K562 (cell line): ENCODE data around the gene ZNF618. TPM values are rescaled to one million over a fixed set of nuclear protein-coding genes. Genes with fewer than 3 reads are reported as not detected.

Experiments used
- BCOR ChIP-seq: fragments of 450-650 bp; IDR thresholded peaks from 2 replicates; pipeline ENCODE4 v1.6.1; 2016
- CHCHD3 ChIP-seq: fragments of 250-450 bp; sonication (Bioruptor Pico); IDR thresholded peaks from 2 replicates; pipeline ENCODE4 v2.1.2; 2022; ENCODE audit warnings: mild to moderate bottlenecking
- GTF2E2 ChIP-seq: fragments of 200-800 bp; sonication (Bioruptor generic); IDR thresholded peaks from 2 replicates; pipeline ENCODE4 v1.6.1; 2016; ENCODE audit warnings: missing genetic modification characterization, missing compliant biosample characterization
- KAT8 ChIP-seq: fragments of 450-650 bp; IDR thresholded peaks from 2 replicates; pipeline ENCODE4 v1.6.1; 2016; ENCODE audit warnings: low read depth, mild to moderate bottlenecking
- L3MBTL2 ChIP-seq: fragments of 450-650 bp; IDR thresholded peaks from 2 replicates; pipeline ENCODE4 v1.6.1; 2016; ENCODE audit warnings: mild to moderate bottlenecking, moderate library complexity
- MITF ChIP-seq: IDR thresholded peaks from 2 replicates; pipeline ENCODE4 v1.6.1; 2014; ENCODE audit warnings: antibody characterized with exemption
- NCOR1 ChIP-seq: fragments of 450-650 bp; IDR thresholded peaks from 2 replicates; pipeline ENCODE4 v1.6.1; 2016; ENCODE audit warnings: mild to moderate bottlenecking, moderate library complexity
- POLR2AphosphoS2 ChIP-seq: IDR thresholded peaks from 2 replicates; pipeline ENCODE4 v1.6.1; 2012; ENCODE audit warnings: low read length, improper control_type of control experiment
- POLR2H ChIP-seq: IDR thresholded peaks from 2 replicates; pipeline ENCODE4 v1.6.1; 2016; ENCODE audit warnings: missing genetic modification characterization, low read depth, mild to moderate bottlenecking, control low read depth, missing compliant biosample characterization, moderate library complexity
- RBM14 ChIP-seq: fragments of 200-400 bp; formaldehyde crosslinking; IDR thresholded peaks from 2 replicates; pipeline ENCODE4 v1.6.1; 2018; ENCODE audit warnings: low read depth, mild to moderate bottlenecking, low read length, moderate library complexity, borderline replicate concordance; ENCODE audit not compliant: insufficient read depth
- SMAD1 ChIP-seq: fragments of 150-350 bp; IDR thresholded peaks from 2 replicates; pipeline ENCODE4 v1.6.1; 2014; ENCODE audit warnings: low read length, low read depth; ENCODE audit not compliant: partially characterized antibody
- SP2 ChIP-seq: IDR thresholded peaks from 2 replicates; pipeline ENCODE4 v1.6.1; 2011; ENCODE audit warnings: mild to moderate bottlenecking, low read depth, low read length, moderate library complexity; ENCODE audit not compliant: poor library complexity, severe bottlenecking; ENCODE audit errors: extremely low read depth
- TAL1 ChIP-seq: fragments of 450-650 bp; IDR thresholded peaks from 2 replicates; pipeline ENCODE4 v1.6.1; 2016; ENCODE audit warnings: mild to moderate bottlenecking
- TCF15 ChIP-seq: fragments of 250-450 bp; sonication (Bioruptor Pico); IDR thresholded peaks from 2 replicates; pipeline ENCODE4 v1.8.0; 2022; ENCODE audit warnings: moderate library complexity, mild to moderate bottlenecking, inconsistent platforms
- TCF7L2 ChIP-seq: fragments of 150-350 bp; IDR thresholded peaks from 2 replicates; pipeline ENCODE4 v1.6.1; 2016; ENCODE audit warnings: low read depth, mild to moderate bottlenecking, low read length, moderate library complexity
- TEAD4 ChIP-seq, 2 experiments: sonication (generic) in 1 of 2; formaldehyde crosslinking in 1 of 2; IDR thresholded peaks; 2 replicates each; pipeline versions ENCODE4 v1.6.1 to v1.8.0; 2012 to 2022; ENCODE audit warnings: borderline replicate concordance in 1 of 2, inconsistent platforms in 1 of 2, low read length in 1 of 2, mild to moderate bottlenecking in 1 of 2, missing genetic modification reagents in 1 of 2
- TGIF2 ChIP-seq: sonication (generic); formaldehyde crosslinking; IDR thresholded peaks from 2 replicates; pipeline ENCODE4 v1.8.1; 2022; ENCODE audit warnings: mild to moderate bottlenecking, missing genetic modification reagents, moderate library complexity
- ZEB2 ChIP-seq: fragments of 450-650 bp; IDR thresholded peaks from 2 replicates; pipeline ENCODE4 v1.6.1; 2016
- ZKSCAN8 ChIP-seq: fragments of 200-800 bp; sonication (Bioruptor generic); IDR thresholded peaks from 2 replicates; pipeline ENCODE4 v1.6.1; 2016; ENCODE audit warnings: missing genetic modification characterization, missing compliant biosample characterization
- ZNF699 ChIP-seq: fragments of 250-450 bp; sonication (Bioruptor Pico); IDR thresholded peaks from 2 replicates; pipeline ENCODE4 v1.8.0; 2021; ENCODE audit warnings: mild to moderate bottlenecking, moderate library complexity; ENCODE audit not compliant: insufficient replicate concordance
- polyA plus RNA-seq, 8 experiments: library from polyadenylated mRNA; depleted of rRNA in 4 of 8; stranded (reverse) in 5 of 8; unstranded in 3 of 8; fragments of >200 nt; fragmentation: Nextera tagmentation in 2 of 8; fragmentation: Illumina TruSeq in 1 of 8; extraction: Ambion mirVana in 2 of 8; extraction: Trizol in 1 of 8; gene quantifications; 2 replicates each; pipeline versions ENCODE4 v1.2.1 to v1.2.3, GENCODE V29; 2011 to 2014; ENCODE audit warnings: inconsistent platforms in 1 of 8, missing spikeins in 1 of 8
- total RNA-seq, 7 experiments: library from RNA; depleted of rRNA in 6 of 7; stranded (reverse); fragments of >200 nt in 6 of 7; fragmentation: Illumina TruSeq in 2 of 7; extraction: Trizol in 2 of 7; gene quantifications; 2 replicates each; pipeline versions ENCODE4 v1.2.1 to v1.2.3, GENCODE V29; 2011 to 2021; ENCODE audit warnings: low replicate concordance in 1 of 7
- TF ChIP-seq, protein P1 (sequence below): fragments of 450-650 bp; IDR thresholded peaks from 2 replicates; pipeline ENCODE4 v1.6.1; 2017; ENCODE audit warnings: mild to moderate bottlenecking, moderate library complexity
- TF ChIP-seq, protein P2 (sequence below), 2 experiments: fragments of 450-650 bp in 1 of 2; sonication (generic) in 1 of 2; formaldehyde crosslinking in 1 of 2; IDR thresholded peaks in 1 of 2; conservative IDR thresholded peaks in 1 of 2; 2 replicates each; pipeline versions ENCODE4 v1.6.1 to v1.8.1; 2016 to 2023; ENCODE audit warnings: mild to moderate bottlenecking in 2 of 2, moderate library complexity in 2 of 2, inconsistent platforms in 1 of 2, missing genetic modification reagents in 1 of 2

The ZNF618 gene
- total and polyA plus RNA-seq, 9 of the 15 experiments (the other 6 are each of a cell fraction or from before 2014, with no cell fraction given) = 0.08 to 13.7 (median 3.4) TPM

- TF ChIP-seq TCF15 (CRISPR knock-in tag) = no peak
- no peak for TF ChIP-seq SMAD1
- TF ChIP-seq BCOR = no peak
- TF ChIP-seq SP2 = no peak
- TF ChIP-seq MITF = no peak
- TF ChIP-seq, protein P1, sequence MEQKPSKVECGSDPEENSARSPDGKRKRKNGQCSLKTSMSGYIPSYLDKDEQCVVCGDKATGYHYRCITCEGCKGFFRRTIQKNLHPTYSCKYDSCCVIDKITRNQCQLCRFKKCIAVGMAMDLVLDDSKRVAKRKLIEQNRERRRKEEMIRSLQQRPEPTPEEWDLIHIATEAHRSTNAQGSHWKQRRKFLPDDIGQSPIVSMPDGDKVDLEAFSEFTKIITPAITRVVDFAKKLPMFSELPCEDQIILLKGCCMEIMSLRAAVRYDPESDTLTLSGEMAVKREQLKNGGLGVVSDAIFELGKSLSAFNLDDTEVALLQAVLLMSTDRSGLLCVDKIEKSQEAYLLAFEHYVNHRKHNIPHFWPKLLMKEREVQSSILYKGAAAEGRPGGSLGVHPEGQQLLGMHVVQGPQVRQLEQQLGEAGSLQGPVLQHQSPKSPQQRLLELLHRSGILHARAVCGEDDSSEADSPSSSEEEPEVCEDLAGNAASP = no peak
- TF ChIP-seq TEAD4 (IDR thresholded peaks at IDR 0.05; ENCODE audit: low read length) = 0 out of 2 replicates have a peak, but pooled peaks have one; percentile 14
- TF ChIP-seq TEAD4 (CRISPR knock-in tag; IDR thresholded peaks at IDR 0.05; ENCODE audit: borderline replicate concordance) = no peak
- no peak for TF ChIP-seq CHCHD3
- no peak for TF ChIP-seq TAL1
- TF ChIP-seq ZEB2 = no peak
- TF ChIP-seq L3MBTL2 = no peak
- TF ChIP-seq RBM14 = no peak
- no peak for TF ChIP-seq GTF2E2
- TF ChIP-seq TCF7L2 = no peak
- TF ChIP-seq ZKSCAN8 = no peak
- no peak for TF ChIP-seq KAT8
- TF ChIP-seq ZNF699 (CRISPR knock-in tag) = no peak
- TF ChIP-seq TGIF2 (CRISPR knock-in tag) = no peak
- TF ChIP-seq POLR2H (tag) = no peak
- TF ChIP-seq, protein P2, sequence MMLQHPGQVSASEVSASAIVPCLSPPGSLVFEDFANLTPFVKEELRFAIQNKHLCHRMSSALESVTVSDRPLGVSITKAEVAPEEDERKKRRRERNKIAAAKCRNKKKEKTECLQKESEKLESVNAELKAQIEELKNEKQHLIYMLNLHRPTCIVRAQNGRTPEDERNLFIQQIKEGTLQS (IDR thresholded peaks at IDR 0.05) = no peak
- TF ChIP-seq, protein P2 (CRISPR knock-in tag; conservative IDR thresholded peaks at IDR 0.05) = no peak
- TF ChIP-seq NCOR1 = no peak
- TF ChIP-seq POLR2AphosphoS2 = no peak
These were observed at the start of gene ZNF618 (continued) for GRCh38 chr9:113876151-113876992.
